Measurements from ENCODE around the gene SLC25A39. TPM values are rescaled to one million over a fixed set of nuclear protein-coding genes. Genes with fewer than 3 reads are reported as not detected.

The SLC25A39 gene
- total and polyA plus RNA-seq, 9 donors = 35.9 to 87.7 (median 70.0) TPM

DNA sequence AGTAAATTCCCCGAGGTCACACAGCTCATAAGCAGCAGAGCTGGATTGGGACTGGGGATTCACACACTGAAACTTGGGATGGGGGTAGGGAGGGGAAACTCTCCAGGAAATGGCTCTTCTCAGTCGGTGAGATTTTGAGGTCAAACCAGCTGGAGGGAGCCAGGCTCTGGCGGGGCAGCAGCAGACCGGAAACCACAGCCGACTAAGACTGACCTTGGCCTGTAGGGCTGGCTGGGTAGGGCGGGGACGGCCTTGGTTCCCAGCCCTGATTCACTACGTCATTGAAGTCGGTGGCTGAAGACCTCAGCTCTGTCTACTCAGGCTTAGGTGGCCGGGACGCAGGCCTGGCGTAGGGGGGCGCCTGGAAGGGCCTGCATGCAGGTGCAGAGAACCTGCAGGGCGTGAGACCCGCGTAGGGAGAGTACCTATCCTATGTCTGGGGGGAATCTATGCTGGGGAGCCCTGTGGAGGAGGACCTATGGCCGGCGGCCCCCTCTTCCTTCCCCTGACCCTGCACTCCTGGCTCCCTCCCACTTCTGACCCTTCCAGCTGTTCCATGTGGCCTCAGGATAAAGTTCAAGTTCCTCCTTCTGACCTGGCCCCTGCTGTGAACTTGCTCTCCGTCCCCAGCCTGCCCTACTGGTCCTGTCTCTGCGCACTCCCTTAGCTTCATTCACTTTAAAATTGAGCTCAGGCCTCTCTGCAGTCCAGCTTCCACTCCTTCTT is 44.8 kb downstream of the SLC25A39 start:
- no peaks in the 10 kb centered on the region for H3K36me3 ChIP-seq (ENCODE audit: control insufficient read depth, insufficient read depth, low read length)
- no peaks in the 10 kb centered on the region for H3K9me3 ChIP-seq (replicated peaks; ENCODE audit: control insufficient read depth, low read depth, low read length)
- no peaks in the 10 kb centered on the region for H3K27me3 ChIP-seq (ENCODE audit: control insufficient read depth, insufficient read depth, low read length)
- peak overlapping the region; percentile 35 for H3K27ac ChIP-seq (ENCODE audit: low read length)
- H3K4me1 ChIP-seq (ENCODE audit: control insufficient read depth, insufficient read depth, low read length) = peaks cover 12% of the 10 kb centered on the region
- H3K4me3 ChIP-seq (ENCODE audit: low read length) = no peak overlapping the region
- WGBS (ENCODE audit: insufficient coverage) = 25% methylated on average over 16 of the region's 20 CpGs
- peak; percentile 75 for DNase-seq

DNA sequence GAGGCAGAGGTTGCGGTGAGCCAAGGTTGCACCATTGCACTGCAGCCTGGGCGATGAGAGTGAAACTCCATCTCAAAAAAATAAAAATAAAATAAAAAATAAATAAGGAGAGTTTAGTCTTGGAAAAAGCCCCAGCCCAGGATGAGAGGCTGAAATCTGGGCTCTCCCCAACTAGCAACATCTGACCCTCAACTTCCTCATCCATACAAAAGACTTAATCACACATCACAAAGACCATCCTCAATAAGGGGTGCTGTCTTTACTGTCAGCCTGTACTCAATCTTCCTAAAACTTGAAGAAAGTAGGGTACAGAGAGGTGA is 45.3 kb downstream of the SLC25A39 start:
- Histone ChIP-seq H3K27me3 (ENCODE audit: control insufficient read depth, insufficient read depth, low read length) (no peaks in the 10 kb centered on the region), H3K4me1 (ENCODE audit: control insufficient read depth, insufficient read depth, low read length) (peaks cover 12% of the 10 kb centered on the region), H3K27ac (ENCODE audit: low read length) (no peak overlapping the region), H3K36me3 (ENCODE audit: control insufficient read depth, insufficient read depth, low read length) (no peaks in the 10 kb centered on the region), H3K9me3 (replicated peaks; ENCODE audit: control insufficient read depth, low read depth, low read length) (no peaks in the 10 kb centered on the region), H3K4me3 (ENCODE audit: low read length) (no peak overlapping the region)
- WGBS (ENCODE audit: insufficient coverage) = no CpG with 5 or more reads among the region's 2 CpGs
- no peak for DNase-seq

DNA sequence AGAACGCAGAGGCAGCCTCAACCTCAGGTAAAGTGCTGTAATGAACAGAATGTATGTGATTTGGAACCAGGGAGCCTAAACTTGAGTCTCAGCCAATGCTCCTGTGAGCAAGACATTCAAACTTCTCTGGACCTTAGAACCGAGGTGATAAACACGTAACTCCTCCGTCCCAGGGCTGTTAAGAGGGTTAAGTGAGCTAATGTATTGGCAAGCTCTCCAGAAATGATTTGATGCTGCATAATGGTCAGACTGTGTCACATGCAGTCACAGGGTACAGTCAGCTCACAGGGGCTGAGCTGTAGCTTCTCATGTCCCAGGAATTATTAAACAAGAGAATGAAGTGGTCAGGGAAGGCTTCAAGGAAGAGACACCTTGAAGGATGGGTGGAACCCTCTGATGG is 46.6 kb downstream of the SLC25A39 start:
- Histone ChIP-seq H3K27ac (ENCODE audit: low read length) (no peak overlapping the region), H3K36me3 (ENCODE audit: control insufficient read depth, insufficient read depth, low read length) (no peaks in the 10 kb centered on the region), H3K9me3 (replicated peaks; ENCODE audit: control insufficient read depth, low read depth, low read length) (no peaks in the 10 kb centered on the region), H3K27me3 (ENCODE audit: control insufficient read depth, insufficient read depth, low read length) (no peaks in the 10 kb centered on the region), H3K4me1 (ENCODE audit: control insufficient read depth, insufficient read depth, low read length) (peaks cover 13% of the 10 kb centered on the region), H3K4me3 (ENCODE audit: low read length) (no peak overlapping the region)
- DNase-seq = no peak
- 44% methylated on average over 4 of the region's 4 CpGs for WGBS (ENCODE audit: insufficient coverage)

DNA sequence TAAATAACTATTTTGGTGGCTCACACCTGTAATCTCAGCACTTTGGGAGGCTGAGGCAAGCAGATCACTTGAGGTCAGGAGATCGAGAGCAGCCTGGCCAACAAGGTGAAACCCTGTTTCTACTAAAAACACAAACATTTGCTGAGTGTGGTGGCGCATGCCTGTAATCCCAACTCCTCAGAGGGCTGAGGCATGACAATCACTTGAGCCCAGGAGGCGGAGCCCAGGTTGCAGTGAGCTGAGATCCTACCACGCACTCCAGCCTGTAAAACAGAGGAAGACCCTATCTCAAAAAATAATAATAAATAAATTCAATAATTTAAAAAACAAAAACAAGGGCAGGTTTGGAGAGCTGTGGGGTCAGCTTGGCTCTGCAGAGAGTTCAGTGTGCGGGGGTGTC is 51.0 kb downstream of the SLC25A39 start:
- Histone ChIP-seq H3K4me3 (ENCODE audit: low read length) (no peak overlapping the region), H3K9me3 (replicated peaks; ENCODE audit: control insufficient read depth, low read depth, low read length) (no peaks in the 10 kb centered on the region), H3K36me3 (ENCODE audit: control insufficient read depth, insufficient read depth, low read length) (no peaks in the 10 kb centered on the region), H3K27ac (ENCODE audit: low read length) (no peak overlapping the region), H3K4me1 (ENCODE audit: control insufficient read depth, insufficient read depth, low read length) (peaks cover 34% of the 10 kb centered on the region), H3K27me3 (ENCODE audit: control insufficient read depth, insufficient read depth, low read length) (no peaks in the 10 kb centered on the region)
- DNase-seq = no peak
- WGBS (ENCODE audit: insufficient coverage) = 100% methylated on average over 1 of the region's 5 CpGs

DNA sequence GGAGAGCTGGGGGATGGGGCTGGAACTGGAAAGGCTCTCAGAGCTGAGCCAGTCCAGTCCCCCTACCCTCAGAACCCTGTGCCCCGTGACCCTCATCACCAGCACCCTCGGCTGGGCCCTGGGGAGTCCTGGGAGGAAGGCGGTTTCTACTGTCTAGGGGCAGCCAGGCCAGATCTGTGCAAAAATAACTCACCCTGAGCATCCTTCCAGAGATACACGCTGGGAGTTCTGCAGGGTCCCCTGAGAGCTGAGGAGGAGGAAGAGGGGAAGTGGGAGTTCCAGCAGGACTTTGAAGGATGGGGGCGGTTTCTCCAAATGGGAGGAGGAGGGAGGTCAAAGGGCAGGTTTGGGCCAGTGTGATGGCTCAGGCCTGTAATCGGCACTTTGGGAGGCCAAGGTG is 51.7 kb downstream of the SLC25A39 start:
- Histone ChIP-seq H3K27ac (ENCODE audit: low read length) (no peak overlapping the region), H3K27me3 (ENCODE audit: control insufficient read depth, insufficient read depth, low read length) (no peaks in the 10 kb centered on the region), H3K4me3 (ENCODE audit: low read length) (no peak overlapping the region), H3K9me3 (replicated peaks; ENCODE audit: control insufficient read depth, low read depth, low read length) (no peaks in the 10 kb centered on the region), H3K4me1 (ENCODE audit: control insufficient read depth, insufficient read depth, low read length) (peaks cover 40% of the 10 kb centered on the region), H3K36me3 (ENCODE audit: control insufficient read depth, insufficient read depth, low read length) (no peaks in the 10 kb centered on the region)
- 56% methylated on average over 2 of the region's 6 CpGs for WGBS (ENCODE audit: insufficient coverage)
- DNase-seq = no peak

DNA sequence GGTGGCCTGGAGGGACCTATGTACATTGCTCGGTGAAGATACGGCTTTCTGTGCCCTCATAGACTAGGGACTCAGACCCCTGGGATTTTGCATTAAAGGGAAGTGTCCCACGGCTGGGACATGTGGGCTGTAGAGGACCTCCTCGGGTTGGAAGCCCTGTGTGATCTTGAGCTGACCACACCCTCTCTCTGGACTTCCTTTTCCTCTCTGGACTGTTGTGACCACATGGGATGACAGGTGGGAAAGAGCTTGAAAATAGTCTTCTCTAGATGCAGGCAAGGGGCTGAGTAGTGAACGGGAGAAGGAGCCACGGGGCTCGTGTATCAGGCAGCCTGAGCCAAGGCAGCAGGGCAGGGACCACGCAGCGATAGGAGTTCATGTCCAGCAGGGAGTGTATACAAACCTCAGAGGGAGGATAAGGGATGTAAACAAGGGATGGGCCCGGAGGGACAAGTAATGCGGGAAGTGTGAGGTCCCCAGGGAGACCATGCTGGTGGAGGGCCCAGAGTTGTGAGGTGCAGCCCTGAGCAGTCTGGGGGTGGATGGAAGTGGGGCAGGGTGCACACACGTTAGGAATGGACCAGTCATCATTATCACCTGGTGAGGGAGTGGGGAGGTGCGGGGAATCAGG is 52.2 kb downstream of the SLC25A39 start:
- Histone ChIP-seq H3K27me3 (ENCODE audit: control insufficient read depth, insufficient read depth, low read length) (no peaks in the 10 kb centered on the region), H3K9me3 (replicated peaks; ENCODE audit: control insufficient read depth, low read depth, low read length) (no peaks in the 10 kb centered on the region), H3K4me1 (ENCODE audit: control insufficient read depth, insufficient read depth, low read length) (peaks cover 43% of the 10 kb centered on the region), H3K27ac (ENCODE audit: low read length) (no peak overlapping the region), H3K4me3 (ENCODE audit: low read length) (no peak overlapping the region), H3K36me3 (ENCODE audit: control insufficient read depth, insufficient read depth, low read length) (no peaks in the 10 kb centered on the region)
- DNase-seq = no peak
- 33% methylated on average over 11 of the region's 13 CpGs for WGBS (ENCODE audit: insufficient coverage)

Other genes starting within 250 kb of the SLC25A39 start
- gene HDAC5, start 201.2 kb downstream of the SLC25A39 start, total RNA-seq = 52.2 TPM
- gene HDAC5, start 201.2 kb downstream of the SLC25A39 start, polyA plus RNA-seq (ENCODE audit: insufficient read depth in 1 of 8, insufficient read length in 8 of 8, low replicate concordance in 1 of 8) = 10 to 100 TPM; 44.4 to 64.4 (median 52.0) TPM
- 1.2 TPM for gene HROB, start 182.9 kb downstream of the SLC25A39 start, total RNA-seq
- gene HROB, start 182.9 kb downstream of the SLC25A39 start, polyA plus RNA-seq (ENCODE audit: insufficient read depth in 1 of 8, insufficient read length in 8 of 8, low replicate concordance in 1 of 8) = 1 to 10 TPM; 2.1 to 3.4 (median 2.5) TPM
- gene ASB16, start 154.1 kb downstream of the SLC25A39 start, total RNA-seq = 3.3 TPM
- 10 to 100 TPM in 6 of 8 donors, 1 to 10 TPM in 2; 7.7 to 17.9 (median 12.3) TPM for gene ASB16, start 154.1 kb downstream of the SLC25A39 start, polyA plus RNA-seq (ENCODE audit: insufficient read depth in 1 of 8, insufficient read length in 8 of 8, low replicate concordance in 1 of 8)
- gene TMUB2, start 137.9 kb downstream of the SLC25A39 start, total RNA-seq = 33.6 TPM
- gene TMUB2, start 137.9 kb downstream of the SLC25A39 start, polyA plus RNA-seq (ENCODE audit: insufficient read depth in 1 of 8, insufficient read length in 8 of 8, low replicate concordance in 1 of 8) = 10 to 100 TPM; 38.2 to 53.2 (median 45.1) TPM
- 31.8 TPM for gene ATXN7L3, start 124.9 kb downstream of the SLC25A39 start, total RNA-seq
- 10 to 100 TPM; 46.1 to 58.2 (median 55.5) TPM for gene ATXN7L3, start 124.9 kb downstream of the SLC25A39 start, polyA plus RNA-seq (ENCODE audit: insufficient read depth in 1 of 8, insufficient read length in 8 of 8, low replicate concordance in 1 of 8)
- 54.3 TPM for gene UBTF, start 105.1 kb downstream of the SLC25A39 start, total RNA-seq
- gene UBTF, start 105.1 kb downstream of the SLC25A39 start, polyA plus RNA-seq (ENCODE audit: insufficient read depth in 1 of 8, insufficient read length in 8 of 8, low replicate concordance in 1 of 8) = 10 to 100 TPM; 66.4 to 88.6 (median 76.5) TPM
- gene SLC4A1, start 56.7 kb downstream of the SLC25A39 start, total RNA-seq = 6.2 TPM
- 10 to 100 TPM in 5 of 8 donors, 1 to 10 TPM in 3; 5.2 to 20.9 (median 12.9) TPM for gene SLC4A1, start 56.7 kb downstream of the SLC25A39 start, polyA plus RNA-seq (ENCODE audit: insufficient read depth in 1 of 8, insufficient read length in 8 of 8, low replicate concordance in 1 of 8)
- 1.4 TPM for gene RUNDC3A, start 16.2 kb downstream of the SLC25A39 start, total RNA-seq
- 1 to 10 TPM; 1.4 to 5.2 (median 3.7) TPM for gene RUNDC3A, start 16.2 kb downstream of the SLC25A39 start, polyA plus RNA-seq (ENCODE audit: insufficient read depth in 1 of 8, insufficient read length in 8 of 8, low replicate concordance in 1 of 8)
- gene GRN, start 20.5 kb upstream of the SLC25A39 start, total RNA-seq = 91.2 TPM
- 100 to 1,000 TPM; 190 to 247 (median 220) TPM for gene GRN, start 20.5 kb upstream of the SLC25A39 start, polyA plus RNA-seq (ENCODE audit: insufficient read depth in 1 of 8, insufficient read length in 8 of 8, low replicate concordance in 1 of 8)
- gene FAM171A2, start 39.0 kb upstream of the SLC25A39 start, total RNA-seq = 52.9 TPM
- gene FAM171A2, start 39.0 kb upstream of the SLC25A39 start, polyA plus RNA-seq (ENCODE audit: insufficient read depth in 1 of 8, insufficient read length in 8 of 8, low replicate concordance in 1 of 8) = 100 to 1,000 TPM in 3 of 8 donors, 10 to 100 TPM in 5; 55.3 to 110 (median 86.5) TPM
- gene ITGA2B, start 64.8 kb upstream of the SLC25A39 start, total RNA-seq = 2.0 TPM
- 1 to 10 TPM; 1.7 to 4.1 (median 2.8) TPM for gene ITGA2B, start 64.8 kb upstream of the SLC25A39 start, polyA plus RNA-seq (ENCODE audit: insufficient read depth in 1 of 8, insufficient read length in 8 of 8, low replicate concordance in 1 of 8)
- gene GPATCH8, start 178.6 kb upstream of the SLC25A39 start, total RNA-seq = 24.0 TPM
- gene GPATCH8, start 178.6 kb upstream of the SLC25A39 start, polyA plus RNA-seq (ENCODE audit: insufficient read depth in 1 of 8, insufficient read length in 8 of 8, low replicate concordance in 1 of 8) = 10 to 100 TPM; 24.2 to 35.8 (median 26.8) TPM
- 6.8 TPM for gene FZD2, start 232.7 kb upstream of the SLC25A39 start, total RNA-seq
- 10 to 100 TPM; 18.0 to 30.4 (median 26.1) TPM for gene FZD2, start 232.7 kb upstream of the SLC25A39 start, polyA plus RNA-seq (ENCODE audit: insufficient read depth in 1 of 8, insufficient read length in 8 of 8, low replicate concordance in 1 of 8)